GM04503 (cell line): ENCODE data around the gene USP30.
"Not testable (repeated sequence)": the region's sequence is repeated elsewhere in the genome, so short reads cannot be mapped to it uniquely, and the experiment has no call there.

Experiments
- DNase-seq: peaks from one replicate; pipeline ENCODE4 v3.0.0-alpha.2; 2012; ENCODE audit warnings: low read depth

Gene USP30

DNA sequence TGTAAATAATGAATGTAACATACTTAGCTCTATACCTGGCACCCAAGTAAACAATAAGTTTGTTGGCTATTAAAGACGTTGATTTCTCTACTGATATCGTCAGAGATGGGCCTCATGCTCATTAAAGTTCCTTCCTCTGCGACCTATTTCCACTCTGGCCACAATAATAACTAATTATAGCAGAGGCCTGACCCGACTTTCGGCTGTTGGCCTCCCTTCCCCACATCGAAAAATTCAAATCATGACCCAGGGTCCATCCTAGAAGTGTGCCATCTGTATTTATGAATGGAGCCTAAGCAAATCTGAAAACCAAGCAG, 321 bp upstream of the USP30 start:
- DNase-seq: no peak

DNA sequence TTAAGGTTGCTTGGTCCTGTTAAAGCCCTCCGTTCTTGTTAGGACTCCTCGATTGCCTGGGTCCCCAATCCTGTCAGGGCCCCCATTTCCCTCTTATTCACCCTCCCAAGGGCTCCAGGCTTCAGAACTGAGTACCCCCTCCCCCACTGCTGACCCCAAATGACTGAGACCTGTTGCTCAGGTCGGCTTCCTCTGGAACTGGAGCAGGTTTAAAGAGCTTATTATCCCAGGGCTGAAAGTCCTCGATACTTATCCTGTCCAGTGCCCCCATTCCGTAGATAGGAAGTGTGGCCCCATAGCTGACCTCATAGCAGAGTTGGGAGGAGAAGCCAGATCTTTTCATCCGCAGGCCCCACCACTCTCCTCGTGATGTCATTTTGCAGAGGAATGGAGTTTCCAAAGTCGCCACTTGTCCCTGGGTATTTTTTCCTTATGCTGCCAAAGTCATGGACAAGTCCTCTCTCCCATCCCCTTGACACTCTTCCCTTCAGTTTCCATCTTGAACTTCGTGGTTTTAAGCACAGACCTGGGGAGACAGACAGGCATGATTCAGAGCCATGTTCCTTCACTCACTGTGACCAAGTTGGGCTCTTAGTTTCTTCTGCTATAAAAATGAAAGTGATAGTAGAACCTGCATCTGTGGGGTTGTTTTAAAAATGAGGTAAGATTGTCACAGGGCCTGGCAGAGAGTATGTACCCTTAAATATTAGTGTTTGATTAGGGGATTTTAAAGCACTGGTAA, 1.2 kb downstream of the USP30 start:
- no peak for DNase-seq

DNA sequence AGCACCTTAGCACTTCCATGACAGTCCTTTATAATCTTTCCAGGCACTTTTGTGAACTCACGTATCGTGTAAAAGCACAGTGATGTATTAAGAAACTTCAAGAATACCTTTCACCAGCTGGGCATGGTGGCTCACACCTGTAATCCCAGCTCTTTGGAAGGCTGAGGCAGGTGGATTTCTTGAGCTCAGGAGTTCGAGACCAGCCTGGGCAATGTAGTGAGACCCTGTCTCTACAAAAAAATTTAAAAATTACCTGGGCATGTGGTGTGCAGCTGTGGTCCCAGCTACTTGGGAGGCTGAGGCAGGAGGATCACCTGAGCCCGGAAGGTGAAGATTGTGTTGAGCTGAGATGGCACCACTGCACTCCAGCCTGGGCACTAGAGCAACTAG, 1.7 kb downstream of the USP30 start:
- DNase-seq: not testable (repeated sequence)

- DNase-seq: no peak
These were observed 2.1 kb downstream of the USP30 start for GRCh38 chr12:109054520-109054919.

DNA sequence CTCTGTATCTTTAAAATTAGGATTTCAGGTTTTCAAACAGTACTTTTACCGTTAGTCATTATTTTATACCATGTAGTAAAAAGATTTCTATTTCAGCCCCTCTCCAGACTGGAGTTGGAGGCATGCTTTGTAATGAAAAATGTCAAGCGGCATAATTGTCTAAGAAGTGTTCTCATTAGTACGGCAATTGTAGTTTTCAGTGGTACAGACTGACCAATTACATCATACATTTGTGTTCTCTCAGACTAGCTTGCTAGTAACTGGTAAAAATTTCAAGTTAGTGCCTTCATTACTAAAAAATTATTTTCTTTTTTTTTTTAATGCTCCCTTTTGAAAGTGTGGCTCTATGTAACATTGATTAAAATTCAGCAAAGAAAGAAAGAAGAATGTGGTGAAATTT, 4.5 kb downstream of the USP30 start:
- DNase-seq: no peak

DNA sequence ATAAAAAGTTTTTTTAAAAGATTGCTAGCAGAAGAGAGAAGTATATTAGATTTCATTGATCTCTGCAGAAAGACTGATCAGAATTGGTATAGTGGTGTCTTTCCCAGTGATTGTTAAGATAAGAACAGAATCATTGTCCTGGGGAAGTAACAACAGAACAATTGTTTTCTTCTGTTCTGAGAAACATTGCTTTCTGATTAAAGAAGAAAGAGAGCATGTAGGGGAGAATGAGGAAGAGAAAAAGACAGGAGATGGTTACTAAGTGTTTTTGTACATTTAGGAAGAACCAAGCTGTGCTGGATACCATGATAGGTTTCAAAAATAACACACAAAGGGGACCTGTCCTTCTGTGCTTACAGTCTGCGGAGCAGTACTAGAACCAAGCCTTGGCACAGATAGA, 5.0 kb downstream of the USP30 start:
- no peak for DNase-seq

DNA sequence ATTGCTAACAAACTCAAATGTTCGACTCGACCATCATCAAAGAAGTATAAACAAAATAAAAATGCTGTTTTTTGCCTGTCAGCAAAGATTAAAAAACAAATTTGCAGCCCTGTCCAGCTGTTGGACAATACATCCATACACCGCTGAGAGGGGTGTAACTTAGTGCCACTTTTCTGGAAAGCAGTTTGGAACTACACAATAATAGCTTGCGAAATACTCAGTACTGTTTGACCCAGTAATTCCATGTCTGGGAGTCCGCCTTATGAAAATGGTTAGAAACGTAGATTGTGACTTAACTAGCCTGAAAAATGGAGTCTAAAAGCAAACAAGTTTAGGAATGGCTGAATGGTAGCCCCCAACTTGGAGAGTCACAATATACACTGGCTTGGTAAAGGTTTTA, 6.4 kb downstream of the USP30 start:
- no peak for DNase-seq

DNA sequence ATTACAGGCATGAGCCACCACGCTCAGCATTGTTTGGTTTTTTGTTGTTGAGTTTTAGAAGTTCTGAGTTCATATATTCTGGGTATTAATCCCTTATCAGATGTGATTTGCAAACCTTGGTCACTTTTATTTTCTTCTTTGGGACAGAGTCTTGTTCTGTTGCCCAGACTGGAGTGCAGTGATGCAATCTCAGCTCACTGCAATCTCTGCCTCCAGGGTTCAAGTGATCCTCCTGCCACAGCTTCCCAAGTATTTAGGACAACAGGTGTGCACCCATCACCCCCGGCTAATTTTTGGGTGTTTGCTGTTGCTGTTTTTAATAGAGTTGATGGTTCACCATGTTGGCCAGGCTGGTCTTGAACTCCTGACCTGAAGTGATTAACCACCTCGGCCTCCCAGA, 11.8 kb downstream of the USP30 start:
- DNase-seq: no peak

DNA sequence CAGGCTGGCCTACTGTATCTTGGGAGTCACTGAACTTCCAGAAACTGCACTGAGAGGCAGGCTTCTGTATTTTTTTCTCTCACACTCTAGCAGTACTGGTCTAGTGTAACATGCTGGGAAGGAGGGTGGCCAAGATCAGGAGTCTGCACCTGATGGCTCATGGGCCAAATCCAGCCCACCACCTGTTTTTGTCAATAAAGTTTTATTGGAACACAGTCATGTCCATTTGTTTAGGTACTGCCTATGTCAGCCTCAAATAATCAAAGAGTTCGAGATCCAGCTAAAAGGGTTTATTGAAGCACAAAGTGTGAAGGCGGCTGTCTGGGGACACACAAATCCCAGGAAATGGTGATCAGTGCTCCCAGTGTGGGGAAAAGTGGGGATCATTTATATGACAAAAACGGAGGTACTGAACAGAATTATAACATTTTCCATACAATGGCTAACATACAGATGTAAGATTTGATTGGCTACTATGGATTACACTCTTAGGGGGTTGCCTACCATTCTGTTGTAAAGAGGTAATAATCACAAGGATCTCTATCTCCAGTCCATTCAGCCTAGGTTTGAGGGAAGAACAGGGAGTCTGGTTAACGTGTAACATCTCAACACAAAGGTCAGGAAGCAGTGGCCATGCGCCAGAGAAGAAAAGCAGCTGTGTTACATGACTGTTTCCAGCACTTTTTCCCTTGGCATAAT, 12.9 kb downstream of the USP30 start:
- no peak for DNase-seq

- no peak for DNase-seq
These were observed 13.4 kb downstream of the USP30 start for GRCh38 chr12:109065853-109066193.

DNA sequence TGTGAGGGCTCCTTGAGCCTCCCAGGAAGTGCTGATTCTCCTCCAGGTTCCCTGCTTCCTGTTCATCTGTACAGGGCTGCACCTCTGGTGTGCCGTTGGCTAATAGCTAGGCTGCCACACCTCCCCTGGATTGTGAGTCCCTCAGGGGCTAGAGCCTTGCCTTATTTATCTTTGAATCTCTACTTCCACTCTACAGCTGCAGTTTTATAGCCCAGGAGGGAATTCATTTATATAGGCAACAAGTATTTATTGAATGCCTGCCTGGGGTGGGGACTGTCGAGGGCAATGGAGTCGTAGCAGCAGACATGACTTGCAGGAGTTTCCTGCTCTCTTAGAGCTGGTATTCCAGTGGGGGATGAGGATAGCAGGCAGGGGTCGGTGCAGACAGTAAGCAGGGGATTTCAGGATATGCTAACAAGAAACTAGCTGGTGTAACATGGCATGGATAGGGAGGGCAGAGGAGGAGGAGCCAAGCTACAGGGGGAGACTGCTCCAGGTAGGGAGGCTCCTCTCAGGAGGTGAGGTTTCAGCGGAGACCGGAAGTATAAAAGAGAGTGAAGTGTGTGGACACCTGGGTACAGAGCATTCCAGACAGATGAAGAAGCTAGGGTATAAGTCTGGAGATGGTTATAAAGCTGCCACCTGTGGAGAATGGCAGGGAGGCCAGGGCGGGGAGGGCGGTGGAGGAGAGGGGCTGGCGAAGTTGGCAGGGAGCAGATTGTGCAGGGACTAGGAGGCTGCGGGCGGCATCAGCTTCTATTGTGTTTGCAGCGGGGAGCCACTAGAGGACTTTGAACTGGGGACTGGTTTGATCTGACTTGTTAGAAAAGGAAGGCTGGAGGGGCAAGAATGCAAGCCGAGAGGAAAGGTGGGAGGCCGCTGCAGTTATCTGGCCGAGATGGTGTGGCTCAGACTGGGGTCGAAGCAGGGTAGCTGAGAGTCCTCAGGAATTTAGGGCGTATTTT, 17.2 kb downstream of the USP30 start:
- DNase-seq: no peak

DNA sequence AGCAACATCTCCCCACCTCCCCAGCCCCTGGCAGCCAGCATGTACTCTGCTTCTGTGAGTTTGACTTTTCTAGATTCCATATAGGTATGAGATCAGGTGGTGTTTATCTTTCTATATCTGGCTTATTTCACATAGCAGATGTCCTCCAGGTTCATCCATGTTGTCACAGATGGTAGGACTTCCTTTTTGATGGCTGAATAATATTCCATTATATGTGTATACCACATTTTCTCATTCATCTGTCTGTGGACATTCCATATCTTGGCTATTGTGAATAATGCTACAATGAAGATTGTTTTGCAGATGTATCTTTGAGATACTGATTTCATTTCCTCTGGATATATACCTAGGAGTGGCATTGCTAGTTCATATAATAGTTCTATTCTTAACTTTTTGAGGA, 22.5 kb downstream of the USP30 start:
- no peak for DNase-seq

DNA sequence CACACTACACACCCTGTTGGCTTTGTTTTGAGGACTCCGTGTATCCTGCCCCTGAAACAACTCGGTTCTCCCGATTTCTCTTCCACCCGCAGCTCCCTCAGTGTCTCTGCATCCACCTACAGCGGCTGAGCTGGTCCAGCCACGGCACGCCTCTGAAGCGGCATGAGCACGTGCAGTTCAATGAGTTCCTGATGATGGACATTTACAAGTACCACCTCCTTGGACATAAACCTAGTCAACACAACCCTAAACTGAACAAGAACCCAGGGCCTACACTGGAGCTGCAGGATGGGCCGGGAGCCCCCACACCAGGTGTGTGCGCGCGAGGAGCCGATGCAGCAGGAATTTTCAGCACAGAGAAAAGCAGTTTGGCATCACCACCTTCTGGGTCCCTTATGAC, 30.4 kb downstream of the USP30 start:
- DNase-seq: no peak

- DNase-seq: no peak
These were observed 32.0 kb downstream of the USP30 start for GRCh38 chr12:109084425-109084824.

- DNase-seq: no peak
These were observed 33.2 kb downstream of the USP30 start for GRCh38 chr12:109085590-109085989.

- no peak for DNase-seq
These were observed 34.9 kb downstream of the USP30 start for GRCh38 chr12:109087250-109087649.

- DNase-seq: no peak
These were observed 36.4 kb downstream of the USP30 start for GRCh38 chr12:109088818-109089217.

DNA sequence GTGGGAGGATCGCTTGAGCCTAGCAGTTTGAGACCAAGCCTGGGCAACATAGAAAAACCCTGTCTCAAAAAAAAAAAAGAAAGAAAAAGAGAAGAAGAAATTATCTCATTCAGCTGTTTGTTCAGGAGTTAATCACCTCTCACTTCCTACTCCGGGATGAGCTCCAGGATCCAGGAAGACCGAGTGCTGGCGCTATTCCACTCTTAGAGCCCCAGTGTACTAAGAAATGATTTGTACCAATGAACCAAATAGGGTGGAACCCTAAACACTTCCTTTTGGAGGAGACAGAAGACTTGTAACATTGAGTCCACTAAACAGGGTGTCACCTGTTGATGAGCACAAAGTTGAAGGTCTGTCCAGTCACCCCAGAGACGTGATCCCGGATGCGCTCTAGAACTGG, 37.3 kb downstream of the USP30 start:
- no peak for DNase-seq

DNA sequence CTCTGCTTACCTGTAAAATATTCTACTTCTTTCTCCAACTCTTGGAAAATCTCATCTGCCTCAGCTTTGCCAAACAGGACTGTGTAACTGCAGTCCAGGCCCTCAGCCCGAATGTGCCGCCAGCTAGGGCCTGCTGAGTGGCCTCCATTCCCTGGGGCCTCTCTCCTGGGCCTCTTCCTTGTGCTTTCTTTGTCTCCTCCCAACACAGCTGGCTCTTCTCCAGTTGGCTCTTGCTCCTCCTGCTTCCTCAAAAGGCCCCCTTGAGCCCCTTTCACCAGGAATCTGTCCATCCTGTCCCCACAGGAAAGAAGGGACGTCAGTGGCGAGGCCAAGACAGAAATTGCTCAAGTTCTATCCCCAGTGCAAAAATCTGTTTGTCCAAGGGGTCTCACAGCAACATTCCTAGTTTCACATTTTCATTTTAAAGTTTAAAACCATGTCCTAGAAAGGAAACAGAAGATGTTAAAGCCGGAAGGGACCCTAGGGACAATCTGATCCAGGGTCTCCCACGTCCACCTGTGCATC, 40.2 kb downstream of the USP30 start:
- no peak for DNase-seq

GRCh38 chr12:109093022-109093918, 40.9 kb downstream of the USP30 start, which contains the start of gene ALKBH2:
Gene ALKBH2, minus strand, starts transcription at chr12:109093472. Its CDS starts 686 bp downstream, at chr12:109092786.
- peak; percentile 41 for DNase-seq

DNA sequence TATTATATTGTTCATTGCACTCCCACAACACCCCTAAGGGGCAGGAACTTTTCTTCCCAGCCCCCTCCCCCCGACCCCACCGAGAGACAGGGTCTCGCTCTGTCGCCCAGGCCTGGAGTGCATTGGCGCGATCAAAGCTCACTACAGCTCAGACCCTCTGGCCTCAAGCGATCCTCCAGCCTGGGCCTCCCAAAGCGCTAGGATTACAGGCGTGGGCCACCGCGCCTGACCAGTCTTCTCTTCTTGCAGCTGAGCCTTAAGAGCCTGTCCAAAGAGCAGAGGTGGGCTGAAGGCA, 44.7 kb downstream of the USP30 start:
- no peak for DNase-seq
